Measurements from ENCODE around the gene C14orf180.

C14orf180 gene

DNA sequence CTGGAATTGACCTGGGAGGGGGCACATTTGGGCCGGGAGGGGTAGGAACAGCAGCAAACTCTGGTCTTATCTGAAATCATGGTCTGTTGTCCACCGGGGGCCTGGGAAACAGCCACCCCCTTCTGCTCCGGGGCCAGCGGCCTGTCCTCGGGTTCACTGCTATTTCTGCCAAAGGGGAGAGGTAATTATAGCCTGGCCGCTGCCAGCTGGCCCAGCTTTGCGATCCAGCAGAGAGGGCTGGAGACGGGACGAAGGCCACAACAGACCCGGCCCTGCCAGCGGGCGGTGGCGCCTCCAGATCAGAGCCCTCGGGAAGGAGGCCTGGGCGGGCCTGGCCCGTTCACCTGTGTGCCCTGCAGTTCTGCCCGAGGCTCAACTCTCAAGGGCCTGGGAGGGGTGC lies at the start of gene C14orf180:
Gene C14orf180, plus strand, starts transcription at position 258 of the 400 bp plus-strand sequence. CDS start 6,667 bp downstream, outside the sequence.
- no peak for DNase-seq (ENCODE audit: low read depth)

DNA sequence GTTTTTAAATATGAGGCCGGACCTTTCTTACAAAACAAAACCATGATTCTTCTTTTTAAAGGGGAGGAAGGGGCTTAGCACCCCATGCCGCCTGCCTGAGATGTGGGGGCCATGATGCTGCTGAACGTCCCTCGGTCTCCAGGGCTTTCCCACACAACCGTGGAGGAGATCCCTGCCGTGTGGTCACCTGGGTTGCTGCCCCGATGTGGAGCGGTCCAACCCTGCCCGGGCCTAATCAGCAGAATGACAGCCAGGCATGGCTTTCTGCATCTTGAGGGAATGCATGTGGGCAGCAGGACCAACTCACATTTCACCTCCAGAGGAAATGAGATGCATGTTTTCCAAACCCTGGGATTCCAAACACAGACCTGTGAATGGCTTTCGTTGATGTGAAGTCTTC lies 48.9 kb upstream of the C14orf180 start:
- DNase-seq (ENCODE audit: low read depth) = no peak

DNA sequence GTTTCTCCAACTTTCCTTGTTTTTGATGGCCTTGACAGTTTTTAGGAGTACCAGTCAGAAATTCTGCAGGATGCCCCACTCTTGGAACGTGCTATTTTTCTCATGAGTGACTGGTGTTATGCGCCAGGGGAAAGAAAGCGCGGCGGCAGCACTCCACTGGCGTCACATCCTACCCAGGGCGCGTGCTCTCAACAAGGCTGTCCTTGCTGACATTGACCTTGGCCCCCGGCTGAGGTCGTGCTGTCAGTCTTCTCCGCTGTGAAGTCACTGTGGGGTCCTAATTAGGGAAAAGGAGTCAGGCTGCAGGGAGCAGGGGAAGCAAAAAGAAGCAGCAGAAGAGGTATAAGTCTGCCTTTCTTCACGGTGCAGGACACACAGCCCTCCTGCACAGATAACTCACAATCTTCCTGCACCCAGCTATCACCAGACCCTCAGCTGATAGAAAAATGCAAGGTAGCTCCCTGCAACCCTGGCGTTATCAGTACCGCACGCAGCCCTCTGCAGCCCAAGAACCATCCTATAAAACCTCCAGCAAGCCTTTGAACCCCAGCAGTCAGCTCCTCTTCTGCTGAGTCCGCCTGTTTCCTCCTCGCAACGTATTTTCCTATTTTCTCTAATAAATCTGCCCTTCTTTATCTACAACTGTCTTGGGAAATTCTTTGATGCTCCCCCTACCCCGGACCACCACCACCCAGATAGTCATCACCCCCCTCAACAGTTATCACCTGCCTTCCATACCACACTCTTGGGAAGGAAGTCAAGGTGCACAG lies 48.0 kb upstream of the C14orf180 start:
- no peak for DNase-seq (ENCODE audit: low read depth)

DNA sequence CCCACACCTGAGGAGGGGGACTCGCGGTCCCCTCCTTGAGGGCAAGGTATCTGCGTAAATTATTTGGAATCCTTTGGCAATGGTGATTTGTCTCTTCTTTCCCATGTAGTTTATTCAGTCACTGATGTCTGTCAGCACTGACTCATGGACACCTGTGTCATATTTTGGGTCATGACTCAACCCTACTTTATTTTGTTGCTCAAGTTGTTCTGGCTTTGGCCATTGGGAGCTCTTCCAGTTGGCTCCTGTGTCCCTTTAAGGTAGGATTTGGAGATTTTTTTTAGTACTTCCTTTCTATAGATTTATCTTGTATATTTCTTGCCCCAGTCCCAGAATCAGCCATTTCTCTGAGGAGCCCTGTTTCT lies 47.4 kb upstream of the C14orf180 start:
- DNase-seq (ENCODE audit: low read depth) = no peak

DNA sequence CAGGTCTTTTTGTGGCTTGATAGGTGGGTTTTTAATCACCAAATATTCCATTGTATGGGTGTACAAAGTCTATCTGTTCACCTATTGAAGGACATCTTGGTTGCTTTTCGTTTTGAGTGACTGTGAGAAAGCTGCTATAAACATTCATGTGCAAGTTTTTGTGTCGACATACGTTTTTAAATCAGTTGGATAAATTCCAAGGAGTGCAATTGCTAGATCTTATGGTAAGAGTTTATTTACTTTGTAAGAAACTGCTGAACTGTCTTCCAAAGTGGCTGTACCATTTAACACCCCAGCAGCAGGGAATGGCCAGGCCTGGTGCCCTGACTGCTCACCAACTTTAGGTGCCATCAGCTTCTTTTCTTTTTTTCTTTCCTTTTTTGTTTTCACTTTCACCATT lies 45.5 kb upstream of the C14orf180 start:
- DNase-seq (ENCODE audit: low read depth) = no peak

DNA sequence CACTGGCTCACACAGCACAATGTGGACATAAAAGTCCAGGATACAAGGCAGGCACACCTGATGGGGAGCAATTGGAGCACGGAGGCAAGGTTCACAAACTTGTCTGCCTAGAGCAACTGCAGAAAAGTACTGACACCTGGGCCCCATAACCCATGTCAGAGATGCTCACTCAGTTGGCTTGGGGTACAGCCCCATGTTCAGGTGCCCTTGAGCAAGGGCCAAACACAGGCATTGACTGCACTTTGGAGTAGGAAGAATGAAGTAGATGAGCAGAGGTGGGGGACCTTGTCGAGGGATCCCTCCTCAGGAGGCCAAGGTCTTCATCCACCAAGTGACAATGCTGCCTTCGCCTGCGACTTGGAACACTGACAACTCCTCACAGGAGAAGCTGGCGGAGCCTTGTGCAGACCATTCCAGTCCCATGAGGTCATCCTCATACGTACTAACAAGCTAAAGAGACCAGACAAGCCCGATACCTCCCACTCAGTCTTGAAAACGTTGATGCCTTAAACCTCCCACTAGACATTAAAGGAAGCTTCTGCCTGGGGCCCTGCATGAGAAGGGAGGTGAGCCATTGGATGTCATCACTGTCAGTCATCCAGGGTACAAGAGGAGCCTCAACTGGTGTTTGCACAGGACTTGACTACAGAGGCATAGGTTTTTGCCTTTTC lies 42.5 kb upstream of the C14orf180 start:
- peak; percentile 33 for DNase-seq (ENCODE audit: low read depth)

DNA sequence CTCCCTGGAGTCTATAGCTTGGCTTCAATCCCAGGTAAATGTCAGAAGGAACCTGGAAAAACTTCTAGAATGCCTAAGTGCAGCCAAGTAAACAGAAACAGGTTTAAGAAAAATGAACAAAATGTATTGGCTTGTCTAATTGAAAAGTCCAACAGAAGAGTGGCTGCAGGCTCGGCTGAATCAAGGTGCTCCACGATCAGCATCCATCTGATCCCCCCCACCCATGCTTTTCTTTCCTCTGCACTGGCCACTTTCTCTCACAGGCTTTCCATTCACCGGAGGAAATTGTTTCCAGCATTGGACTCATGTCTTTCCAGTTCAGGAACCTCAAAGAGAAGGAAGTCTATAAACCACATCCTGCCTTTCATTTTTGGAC lies 42.0 kb upstream of the C14orf180 start:
- DNase-seq (ENCODE audit: low read depth) = no peak

DNA sequence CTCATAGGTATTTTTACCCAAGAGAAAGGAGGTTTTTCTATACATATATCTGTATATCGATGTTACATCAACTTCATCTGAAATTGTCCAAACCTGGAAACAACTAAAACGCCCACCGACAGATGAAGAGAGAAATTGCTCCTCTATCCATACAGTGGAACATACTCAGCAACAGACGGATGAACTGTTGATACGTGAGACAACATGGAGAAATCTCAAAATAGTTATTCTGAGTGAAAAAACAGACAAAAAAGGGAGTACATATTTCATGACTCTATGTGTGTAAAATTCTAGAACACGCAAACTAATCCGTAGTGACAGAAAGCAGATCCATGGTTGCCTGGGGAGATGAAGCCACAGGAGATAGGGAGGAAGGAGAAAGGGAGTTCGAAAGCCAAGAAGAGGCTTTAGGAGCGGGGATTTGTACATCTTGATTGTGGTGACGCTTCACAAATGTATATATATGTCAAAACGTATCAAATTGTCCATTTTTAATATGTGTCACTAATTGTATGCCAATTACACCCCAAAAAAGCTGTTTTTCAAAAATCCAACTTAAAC lies 37.6 kb upstream of the C14orf180 start:
- DNase-seq (ENCODE audit: low read depth) = peak; percentile 9

DNA sequence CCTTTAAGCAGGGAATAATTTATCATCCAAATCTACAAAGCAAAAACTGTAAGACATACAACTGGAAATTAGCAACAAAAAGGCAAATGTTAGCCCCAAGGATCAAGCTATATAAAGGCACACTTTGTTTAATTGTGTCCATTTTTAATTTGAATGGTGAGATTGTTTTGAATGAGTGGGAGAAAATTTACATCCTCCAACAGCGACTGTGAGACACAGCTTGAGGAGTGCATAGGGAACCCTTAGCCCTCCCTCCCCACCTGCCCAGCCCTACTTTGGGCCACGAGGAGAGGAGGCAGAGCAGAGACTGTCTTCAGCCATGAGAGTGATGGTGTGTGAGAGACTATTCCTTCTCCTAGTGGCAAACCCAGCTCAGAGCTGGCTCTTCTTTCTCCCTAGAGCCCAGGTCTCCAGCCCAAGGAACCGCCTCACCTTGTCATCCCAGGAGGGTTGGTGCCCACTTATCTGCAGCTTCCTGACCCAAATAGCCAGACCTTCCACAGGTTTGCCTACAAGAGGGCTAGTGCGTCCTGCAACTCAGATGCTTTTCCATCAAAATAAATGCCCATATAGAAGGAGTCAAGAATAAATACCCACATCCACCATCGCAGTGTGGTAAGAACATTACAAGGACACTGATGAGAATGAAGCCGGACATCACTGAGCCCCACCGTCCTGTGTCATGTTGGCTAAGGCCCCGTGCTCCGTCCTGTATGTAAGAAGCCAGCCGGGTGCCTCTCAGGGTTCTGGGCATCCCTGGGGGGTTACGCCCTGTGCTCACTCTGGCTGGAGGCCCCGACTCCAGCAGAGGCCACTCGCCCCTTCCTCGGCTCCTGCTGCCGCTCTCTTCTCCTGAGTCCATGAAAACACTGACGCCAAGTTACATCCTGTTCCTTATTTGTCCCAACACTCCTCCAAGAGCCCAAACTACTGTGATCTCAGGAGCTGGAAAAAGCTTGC lies 36.4 kb upstream of the C14orf180 start:
- no peak for DNase-seq (ENCODE audit: low read depth)

DNA sequence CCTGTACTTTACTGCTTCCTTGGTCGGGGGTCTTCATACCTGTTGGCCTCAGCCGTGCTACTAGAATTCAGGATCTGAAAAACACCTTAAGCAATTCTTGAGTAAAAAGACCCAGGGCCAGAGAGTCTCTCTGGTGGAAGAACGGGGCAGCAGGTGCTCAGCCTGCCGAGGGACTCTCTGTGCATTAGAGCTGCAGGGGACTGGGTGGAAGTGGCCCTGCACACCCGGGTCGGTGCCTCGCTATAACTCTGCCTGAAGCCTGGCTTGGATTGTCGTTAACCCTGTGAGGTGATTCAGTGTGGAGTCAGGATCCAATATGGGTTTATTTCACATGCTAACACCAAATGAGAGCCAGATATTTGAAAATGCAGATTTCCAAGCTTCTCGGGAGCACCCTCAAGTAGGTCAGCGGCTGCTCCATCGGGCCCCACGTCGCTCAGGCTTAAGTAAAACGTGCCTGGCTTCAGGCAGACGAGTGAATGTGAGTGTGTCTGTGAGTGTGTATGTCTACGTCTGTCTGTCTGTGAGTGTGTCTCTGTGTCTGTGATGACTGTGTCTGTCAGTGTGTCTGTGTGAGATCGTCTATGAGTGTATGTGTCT lies 35.1 kb upstream of the C14orf180 start:
- DNase-seq (ENCODE audit: low read depth) = no peak

DNA sequence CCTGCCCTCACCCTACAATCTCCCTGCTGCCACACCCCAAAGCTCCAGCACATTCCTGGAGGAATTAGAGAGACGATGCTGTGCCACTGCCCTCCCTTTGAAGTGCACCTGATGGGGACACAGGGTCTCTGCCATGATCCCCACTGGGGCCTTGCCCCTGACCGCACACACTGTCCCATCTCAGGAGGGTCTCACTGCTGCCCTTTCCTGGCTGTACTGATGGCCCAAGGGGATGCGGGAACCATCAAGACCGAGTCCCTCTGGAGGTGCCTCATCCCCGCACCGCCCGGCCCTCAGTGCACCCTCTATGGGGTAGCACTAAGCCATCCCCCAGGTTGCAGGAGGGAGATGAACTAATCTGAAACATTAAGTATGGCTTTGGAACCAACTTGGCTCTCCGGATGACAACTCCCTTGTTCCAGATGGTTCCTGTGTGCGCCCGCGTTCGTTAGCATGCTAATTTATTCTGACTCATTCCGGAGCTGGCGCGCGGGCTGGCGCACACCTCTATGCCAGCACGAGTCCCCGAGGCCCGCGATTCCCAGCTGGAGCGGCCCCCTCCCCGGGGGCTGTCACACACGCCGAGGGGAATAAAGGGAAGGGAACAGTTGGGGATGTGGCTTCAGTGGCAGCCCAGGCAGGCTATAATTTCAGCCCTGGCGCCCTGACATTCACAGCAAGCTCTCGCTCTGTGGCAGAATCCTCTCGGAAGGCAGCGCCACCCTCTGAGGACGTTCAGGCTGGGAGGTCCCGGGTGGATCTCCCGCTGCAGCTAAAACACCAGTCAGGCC lies 34.2 kb upstream of the C14orf180 start:
- DNase-seq (ENCODE audit: low read depth) = no peak

DNA sequence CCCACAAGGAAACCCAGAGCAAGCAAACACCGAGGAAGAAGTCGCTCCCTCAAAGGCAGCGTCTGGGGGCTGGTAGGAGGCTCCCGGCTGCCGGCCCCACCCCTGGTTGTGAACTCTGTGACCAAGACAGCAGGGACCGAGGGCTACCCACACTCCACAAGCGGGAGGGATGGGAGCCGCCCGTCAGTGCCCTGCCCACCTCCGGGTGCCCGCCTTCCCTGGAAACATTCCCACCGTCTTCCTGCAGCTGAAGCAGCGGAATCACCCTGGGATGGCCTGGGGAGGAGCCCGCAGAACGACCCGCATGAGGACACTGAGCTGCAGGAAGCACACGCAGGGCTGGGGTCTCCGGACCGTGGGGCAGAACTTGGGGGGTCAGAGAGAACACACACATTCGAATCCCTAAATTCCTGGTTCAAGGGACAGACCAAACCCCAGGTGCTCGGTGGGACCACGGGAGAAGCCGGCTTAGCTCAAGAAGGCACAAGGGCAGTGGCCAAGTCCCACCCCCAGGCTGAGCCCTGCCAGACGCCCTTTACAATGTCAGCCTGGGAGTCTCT lies 33.5 kb upstream of the C14orf180 start:
- no peak for DNase-seq (ENCODE audit: low read depth)

DNA sequence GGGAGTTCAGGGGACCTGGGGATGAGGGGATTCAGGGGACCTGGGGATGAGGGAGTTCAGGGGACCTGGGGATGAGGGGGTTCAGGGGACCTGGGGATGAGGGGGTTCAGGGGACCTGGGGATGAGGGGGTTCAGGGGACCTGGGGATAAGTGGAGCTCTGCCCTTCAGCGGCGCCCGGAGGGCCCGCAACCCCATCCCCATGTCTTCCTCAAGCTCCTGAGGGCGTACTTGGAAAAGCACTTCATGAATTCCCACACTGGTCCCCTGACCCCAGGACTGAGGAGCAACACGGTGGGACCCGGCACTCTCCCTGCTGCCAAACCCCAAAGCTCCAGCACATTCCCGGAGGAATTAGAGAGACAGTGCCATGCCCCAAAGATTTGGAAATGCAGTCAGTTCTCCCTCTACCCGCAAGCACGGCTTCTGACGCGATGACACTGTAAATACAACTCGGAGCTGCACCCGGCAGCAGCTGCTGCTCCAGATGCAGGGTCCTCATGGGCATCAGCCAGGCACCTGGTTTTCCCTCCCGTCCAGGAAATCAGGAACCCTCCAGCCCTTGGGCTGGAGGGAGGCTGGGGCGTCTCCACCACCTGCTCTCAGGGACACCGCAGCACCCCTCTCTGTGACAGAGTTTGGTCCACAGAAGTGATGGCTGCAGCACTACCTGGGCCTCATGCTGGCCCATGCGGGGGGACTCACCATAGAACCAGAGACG lies 32.8 kb upstream of the C14orf180 start:
- DNase-seq (ENCODE audit: low read depth) = no peak

DNA sequence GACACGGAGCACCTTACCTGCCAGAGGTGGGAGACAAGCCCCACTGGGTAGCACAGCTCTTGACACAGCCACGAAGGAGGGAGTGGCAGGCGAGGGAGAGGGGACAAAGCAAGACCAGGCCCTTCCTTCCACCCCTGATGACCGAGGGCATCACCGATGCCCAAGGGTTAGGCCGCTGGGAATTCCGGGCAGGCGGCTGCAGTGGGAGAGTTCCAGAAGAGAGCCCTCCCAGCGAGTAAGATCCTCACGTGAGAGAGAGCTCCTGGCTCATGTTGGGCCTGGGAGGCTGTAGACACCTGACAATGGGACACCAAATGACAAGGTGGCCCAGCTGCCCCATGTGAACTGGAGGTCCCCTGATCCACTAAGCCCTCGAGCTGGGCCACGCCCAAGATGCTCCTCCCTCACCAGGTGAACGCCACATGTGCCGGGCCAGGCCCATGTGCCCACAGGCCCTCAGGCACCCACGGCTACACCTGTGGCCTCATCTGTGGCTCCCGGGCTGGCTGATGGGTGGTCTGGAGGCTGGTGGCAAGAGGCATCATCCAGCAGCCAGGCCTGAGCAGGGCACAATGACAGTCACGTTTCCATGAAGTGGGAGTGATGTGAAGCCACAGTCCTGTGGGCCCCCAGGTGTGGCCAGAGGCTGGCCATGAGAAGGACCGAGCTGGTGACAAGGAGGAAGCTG lies 32.1 kb upstream of the C14orf180 start:
- DNase-seq (ENCODE audit: low read depth) = no peak

DNA sequence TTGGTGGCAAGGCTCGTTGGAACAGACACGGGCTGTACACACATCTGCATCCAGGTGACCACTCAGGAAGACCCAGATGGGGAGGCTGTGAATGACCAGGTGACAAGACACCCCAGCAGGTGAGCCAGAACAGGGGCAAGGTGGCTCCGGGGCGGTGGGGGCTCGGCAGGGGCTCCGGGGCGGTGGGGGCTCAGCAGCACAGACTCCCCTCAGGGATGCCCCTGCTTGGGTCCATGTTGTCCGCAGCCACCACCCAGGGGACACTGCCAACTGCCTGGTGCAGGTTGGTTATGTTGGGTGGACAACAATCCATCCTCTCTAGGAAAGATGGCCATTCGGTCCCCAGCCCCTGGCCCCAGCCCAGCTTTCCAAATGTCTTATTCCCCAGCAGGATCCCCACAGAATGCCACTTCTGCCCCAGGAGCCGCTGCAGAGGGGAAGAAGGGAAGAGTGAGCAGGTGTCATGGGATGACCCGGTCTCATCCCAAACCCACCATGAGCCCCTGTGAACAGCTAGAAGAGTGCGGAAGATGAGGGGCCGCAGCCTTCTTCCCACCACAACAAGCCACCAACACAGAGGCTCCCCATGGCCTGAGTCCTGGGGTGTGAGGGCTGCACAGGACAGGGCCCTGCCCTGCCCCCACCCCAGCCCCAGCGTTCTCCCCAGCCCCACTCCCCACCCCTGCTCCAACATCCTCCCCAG lies 31.4 kb upstream of the C14orf180 start:
- no peak for DNase-seq (ENCODE audit: low read depth)

DNA sequence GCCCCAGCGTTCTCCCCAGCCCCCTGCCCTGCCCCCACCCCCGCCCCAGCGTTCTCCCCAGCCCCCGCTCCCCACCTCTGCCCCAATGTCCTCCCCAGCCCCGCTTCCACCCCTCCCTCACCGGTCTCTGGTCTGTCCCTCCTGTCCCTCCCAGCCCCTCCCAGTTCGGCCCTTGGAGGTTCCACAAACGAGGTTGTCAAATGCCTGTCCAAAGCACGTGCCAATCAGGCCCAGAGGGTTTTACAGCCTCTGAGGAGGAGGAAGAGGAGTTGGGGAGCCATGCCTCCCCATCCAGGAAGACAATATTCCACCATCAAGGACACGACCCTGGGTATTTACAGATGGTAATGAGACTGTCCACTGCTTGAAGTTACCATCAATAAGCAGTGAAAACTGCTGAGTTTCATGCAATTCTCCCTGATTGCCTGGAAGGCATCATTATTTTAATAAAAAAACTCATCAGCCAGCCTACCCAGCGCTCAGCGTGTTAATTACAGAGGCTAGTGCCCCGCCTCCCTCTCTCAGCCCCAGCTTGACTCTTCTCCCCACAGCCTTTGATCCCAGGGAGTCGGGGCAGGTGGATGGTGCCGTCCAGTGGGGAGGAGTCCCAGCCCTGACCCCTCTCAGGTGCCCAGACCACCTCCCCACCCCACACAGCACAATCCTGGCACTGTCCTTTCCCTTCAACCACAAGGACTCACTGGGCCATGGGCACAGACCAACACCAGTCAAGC lies 30.6 kb upstream of the C14orf180 start:
- no peak for DNase-seq (ENCODE audit: low read depth)

DNA sequence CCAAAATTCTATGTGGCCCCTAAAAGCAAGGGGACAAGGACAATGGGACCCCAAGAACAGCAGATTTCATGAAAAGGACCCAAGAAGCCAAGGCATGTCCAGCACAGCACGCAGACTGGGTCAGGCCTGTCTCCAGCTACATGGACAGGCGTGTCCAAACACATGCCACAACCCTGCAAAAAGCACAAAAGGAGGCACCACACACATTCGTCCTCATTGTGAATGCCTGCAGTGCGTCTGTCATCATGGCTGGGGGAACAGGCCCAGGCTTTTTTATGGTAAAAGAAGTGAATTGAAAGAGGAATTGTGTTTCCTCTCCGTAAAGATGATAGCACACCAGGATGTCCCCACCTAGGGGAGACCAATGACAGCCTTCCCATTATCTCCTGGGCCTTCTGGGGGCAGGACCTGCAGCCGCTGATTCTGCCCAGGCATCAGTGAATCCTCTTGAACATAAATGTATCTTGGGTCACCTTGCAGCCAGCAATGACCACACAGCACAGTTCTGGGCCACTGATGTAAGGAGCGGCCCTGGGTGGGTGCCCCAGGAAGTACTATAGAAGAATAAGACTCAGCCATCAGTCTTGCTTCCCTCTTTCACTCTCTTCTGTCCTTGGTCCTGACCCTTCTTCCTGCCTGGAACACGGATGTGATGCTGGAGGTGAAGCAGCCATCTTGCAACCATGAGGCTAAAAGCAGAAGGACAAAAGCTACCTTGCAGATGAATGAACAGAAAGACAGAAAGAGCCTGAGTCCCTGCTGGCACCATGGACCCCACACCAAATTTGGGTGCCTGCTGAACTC lies 29.8 kb upstream of the C14orf180 start:
- no peak for DNase-seq (ENCODE audit: low read depth)
